Left renal cortex interstitium (tissue), 4 donors: Measurements from ENCODE around the gene CNTNAP5. TPM values are rescaled to one million over a fixed set of nuclear protein-coding genes. Genes with fewer than 3 reads are reported as not detected.

Experiments used
- DNase-seq, 4 donors: peaks; one replicate each; pipeline ENCODE4 v3.0.0-alpha.2; 2013; ENCODE audit warnings: low read depth in 4 of 4, low spot score in 2 of 4, missing footprints in 1 of 4
- polyA plus RNA-seq, 4 donors: library from polyadenylated mRNA; unstranded; fragments of 120-200 nt; gene quantifications; one replicate each; pipeline ENCODE4 v1.2.1, GENCODE V29; 2013; ENCODE audit not compliant: insufficient read length in 4 of 4

Gene CNTNAP5
- polyA plus RNA-seq, 4 donors = 0.32 TPM; not detected in 3

DNA sequence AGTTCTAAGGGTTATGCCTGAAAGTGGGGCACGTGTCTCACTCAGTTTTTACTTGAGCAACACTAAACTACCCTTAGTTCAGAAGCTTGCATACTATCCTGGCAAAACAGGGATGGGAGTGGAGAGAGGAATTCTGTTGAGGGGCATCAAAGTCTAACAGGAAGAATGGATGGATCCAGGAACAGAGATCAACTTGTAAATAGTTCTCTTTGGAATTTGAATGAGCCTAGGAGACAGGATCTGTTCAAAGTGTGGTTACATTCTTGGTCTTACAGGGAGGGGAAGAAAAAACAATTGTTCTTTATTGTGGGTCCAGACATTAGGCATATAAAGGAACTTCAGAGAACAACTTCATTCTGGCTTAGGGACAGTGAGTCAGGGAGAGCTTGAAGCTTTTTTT is 560.2 kb downstream of the CNTNAP5 start:
- DNase-seq = no peak

DNA sequence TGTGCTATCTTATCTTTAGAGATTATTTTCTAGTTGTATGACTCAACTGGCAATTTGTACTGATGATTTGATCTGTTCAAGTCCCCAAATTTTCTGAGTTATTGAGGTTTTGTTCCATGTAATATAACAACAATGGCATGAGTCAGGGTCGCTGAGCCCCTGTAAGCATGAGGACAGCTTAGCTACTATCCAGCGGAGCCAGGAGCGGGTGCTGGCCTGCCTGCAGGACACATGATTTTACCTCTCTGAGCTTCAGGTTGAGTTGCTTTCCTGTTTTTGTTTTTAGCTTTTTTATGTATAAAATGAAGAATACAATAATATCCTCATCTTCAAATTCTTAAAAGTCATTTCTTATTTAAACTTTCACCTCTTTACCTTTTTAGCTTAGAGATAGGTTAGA is 561.1 kb downstream of the CNTNAP5 start:
- no peak for DNase-seq

DNA sequence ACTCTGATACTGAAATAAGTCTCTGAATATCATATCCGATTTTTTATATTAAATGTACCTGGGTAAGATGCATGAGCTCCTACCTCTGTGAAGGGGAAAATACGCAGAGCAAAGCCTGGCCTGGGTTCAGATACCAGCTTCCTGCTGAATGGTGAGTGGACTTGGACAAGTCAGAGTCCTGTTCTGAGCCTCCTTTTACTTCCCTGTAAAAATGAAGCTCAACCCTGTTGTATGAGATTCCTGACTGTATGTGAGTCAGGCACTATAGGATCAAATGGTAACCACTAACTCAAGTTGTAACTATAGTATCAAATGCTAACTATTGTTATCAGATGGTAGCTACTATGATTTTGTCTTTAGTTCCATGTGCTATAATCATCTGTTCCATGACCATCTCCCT is 561.7 kb downstream of the CNTNAP5 start:
- DNase-seq = no peak

DNA sequence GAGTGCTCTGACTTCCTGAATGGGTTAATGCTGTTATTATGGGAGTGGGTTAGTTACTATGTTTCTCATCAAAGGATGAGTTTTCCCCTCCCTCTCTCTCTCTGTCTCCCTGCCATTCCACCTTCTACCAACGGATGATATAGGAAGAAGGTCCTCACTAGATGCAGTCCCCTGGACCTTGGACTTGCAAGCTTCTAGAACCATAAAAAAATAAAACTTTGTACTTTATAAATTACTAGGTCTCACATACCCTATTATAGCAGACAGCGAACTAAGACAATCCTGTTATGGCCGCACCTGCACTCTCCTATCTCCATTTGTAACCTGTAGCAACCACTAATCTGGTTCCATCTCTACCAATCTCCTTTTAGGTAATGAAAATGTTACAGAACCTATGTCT is 564.9 kb downstream of the CNTNAP5 start:
- no peak for DNase-seq

DNA sequence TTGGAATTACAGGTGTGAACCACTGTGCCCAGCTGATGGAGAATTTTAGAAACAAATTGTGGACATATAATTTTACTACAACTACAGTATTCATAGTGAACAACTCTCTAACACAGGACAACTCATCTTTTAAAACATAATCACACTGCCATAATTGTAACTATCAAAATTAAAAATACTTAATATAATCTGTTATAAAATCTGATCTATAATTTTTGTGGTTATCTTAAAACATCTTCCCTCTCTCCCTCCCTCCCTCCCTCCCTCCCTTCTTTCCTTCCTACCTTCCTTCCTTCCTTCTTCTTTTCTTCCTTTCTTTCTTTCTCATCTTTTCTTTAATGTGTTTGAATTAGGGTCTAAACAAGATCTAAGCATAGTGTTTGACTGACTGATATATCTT is 577.7 kb downstream of the CNTNAP5 start:
- DNase-seq = no peak

DNA sequence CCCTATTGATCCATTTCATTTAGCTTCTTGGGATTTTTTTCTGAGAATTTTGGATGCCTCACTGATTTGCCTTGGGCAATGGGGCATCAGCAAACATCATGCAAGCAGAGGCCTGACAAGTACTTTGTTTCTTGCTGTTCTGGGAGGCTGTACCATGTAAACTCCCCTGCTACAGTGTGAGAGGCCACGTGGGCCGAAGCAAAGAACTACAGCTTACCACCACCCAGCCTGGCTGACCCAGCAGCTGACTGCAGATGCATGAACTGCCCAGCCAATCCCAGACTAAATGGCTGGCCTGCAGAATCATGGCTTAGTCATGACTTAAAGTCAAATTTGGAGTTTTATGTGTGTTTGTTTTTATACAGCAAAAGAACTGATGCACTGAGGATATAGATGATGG is 579.9 kb downstream of the CNTNAP5 start:
- DNase-seq = no peak

DNA sequence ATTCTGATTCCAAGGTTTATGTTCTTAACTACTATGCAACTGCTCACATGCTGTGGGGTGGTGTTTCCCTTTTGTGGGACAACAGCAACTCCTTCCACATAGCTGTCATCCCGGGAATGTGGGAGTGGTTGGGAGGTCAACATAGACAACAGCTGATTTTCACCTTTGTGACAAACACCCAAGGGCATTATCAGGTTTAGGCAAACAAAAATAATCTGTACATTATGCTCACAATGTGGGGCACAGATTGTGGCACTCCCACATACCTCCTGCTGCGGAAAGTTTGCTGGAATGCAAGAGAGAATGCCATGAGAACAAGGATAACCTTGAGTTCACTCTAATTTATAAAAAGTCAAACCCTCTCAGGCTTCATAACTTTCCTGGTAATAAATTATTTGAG is 582.6 kb downstream of the CNTNAP5 start:
- no peak for DNase-seq

DNA sequence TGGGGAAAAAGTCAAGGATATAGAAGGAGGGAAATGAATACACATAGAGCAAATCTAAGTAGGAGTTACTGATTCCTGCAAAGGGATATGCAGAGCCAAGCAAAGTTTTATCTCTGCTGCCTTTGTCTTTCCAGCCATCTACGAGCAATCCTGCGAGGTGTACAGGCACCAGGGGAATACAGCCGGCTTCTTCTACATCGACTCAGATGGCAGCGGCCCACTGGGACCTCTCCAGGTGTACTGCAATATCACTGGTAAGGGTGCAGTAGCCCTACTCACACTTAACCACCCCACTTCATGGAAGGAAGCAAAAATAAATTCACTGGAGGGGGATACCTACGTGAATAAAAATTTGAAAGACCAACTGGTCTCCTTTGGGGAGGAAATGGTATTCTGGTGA is 584.6 kb downstream of the CNTNAP5 start:
- no peak for DNase-seq

DNA sequence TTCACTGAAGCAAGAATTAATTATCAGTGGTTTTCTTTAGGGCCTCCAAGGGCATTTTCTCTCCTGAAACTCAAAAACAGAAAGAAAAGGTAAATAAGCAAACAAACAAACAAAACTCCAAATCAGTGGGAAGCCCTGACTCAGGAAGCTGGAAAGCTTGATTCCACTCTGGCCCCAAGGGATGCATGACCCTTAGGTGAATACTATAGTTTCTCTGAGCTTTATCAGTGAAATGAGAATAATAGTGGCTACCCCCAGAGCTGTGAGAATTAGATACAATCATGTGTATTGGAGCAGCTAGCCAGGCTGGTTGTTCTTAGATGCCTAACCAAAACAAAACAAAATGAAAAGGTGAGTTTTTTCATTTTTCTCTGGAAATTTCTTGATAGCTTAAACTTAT is 585.1 kb downstream of the CNTNAP5 start:
- no peak for DNase-seq

DNA sequence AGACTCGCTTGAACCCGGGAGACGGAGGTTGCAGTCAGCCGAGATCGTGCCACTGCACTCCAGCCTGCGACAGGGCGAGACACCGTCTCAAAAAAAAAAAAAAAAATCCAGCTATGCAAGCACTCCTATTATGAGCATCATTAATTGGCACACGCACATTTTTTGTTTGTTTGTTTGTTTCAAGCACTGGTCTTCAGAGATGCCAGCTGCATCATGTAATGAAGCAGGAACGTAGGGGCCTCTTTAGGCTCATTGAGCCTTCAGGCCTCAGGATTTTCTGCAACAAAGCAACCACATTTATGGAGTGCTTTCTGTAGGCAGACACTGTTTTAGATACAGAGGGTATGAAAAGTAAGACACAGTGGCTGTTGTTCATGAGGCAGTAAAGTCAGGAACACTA is 585.8 kb downstream of the CNTNAP5 start:
- no peak for DNase-seq

DNA sequence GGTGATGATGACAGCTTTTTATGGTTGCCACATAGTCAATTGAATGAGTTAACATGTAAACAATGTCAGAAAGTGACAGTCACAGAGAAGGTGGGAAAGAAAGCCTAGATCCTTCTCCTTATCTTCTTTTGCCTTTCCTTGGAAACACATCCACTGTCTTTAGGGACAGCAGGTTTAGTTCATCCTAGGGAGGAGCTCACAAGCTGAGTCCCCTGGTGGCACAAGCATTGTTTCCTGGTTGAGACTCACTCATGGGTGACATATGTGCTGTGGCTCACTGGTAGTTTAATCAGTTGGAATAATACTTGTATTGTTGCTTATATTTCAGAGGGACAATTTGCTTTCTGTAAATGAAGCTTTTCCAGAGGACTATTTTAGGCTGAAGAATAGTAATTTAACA is 598.5 kb downstream of the CNTNAP5 start:
- DNase-seq = no peak

DNA sequence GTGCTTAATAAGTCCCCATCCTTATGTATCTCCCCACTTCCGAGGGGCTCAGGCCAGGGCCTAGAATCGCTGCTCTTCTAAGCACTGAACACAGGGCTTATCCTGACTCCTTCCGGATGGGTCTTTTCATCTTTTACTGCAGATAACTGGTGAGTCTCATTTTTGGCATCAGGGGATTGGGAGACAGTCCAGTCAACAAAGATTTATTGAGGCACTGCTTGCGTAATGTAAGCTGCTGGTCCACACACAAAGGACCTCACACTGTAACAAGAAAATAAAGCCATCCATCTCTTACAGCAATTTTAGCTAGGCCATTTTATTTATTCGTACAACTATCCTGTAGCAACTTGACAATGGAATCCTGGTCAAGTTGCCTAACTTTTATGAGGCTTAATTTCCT is 600.5 kb downstream of the CNTNAP5 start:
- no peak for DNase-seq

DNA sequence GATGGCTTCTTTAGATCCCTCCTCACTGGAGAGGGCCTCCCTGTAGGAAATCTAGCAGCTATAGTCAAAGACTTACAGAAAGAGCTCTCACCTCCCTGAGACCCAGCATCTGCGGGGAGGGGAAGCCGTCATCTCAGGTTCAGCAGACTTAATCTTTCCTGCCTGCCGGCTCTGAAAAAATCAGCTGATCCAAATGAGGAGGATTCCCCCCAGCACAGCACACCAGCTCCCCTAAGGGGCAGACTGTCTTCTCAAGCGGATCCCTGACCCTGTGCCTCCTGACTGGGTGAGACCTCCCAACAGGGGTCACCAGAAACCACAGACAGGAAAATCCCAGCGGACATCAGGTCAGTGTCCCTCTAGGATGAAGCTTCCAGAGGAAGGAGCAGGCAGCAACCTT is 601.9 kb downstream of the CNTNAP5 start:
- no peak for DNase-seq

DNA sequence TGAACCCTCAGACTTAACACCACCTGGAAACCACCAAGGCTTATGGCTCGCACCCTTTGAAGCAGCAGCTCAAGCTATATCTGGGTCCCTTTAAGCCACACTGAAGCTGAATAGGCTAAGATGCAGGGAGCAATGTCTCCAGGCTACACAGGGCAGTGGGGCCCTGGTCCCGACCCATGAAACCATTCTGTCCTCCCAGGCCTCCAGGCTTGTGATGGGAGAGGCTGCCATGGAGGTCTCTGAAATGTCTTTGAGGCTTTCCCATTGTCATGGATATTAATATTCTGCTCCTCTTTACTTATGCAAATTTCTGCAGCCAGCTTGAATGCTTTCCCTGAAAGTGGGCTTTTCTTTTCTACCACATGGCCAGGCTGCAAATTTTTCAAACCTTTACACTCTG is 608.7 kb downstream of the CNTNAP5 start:
- no peak for DNase-seq

DNA sequence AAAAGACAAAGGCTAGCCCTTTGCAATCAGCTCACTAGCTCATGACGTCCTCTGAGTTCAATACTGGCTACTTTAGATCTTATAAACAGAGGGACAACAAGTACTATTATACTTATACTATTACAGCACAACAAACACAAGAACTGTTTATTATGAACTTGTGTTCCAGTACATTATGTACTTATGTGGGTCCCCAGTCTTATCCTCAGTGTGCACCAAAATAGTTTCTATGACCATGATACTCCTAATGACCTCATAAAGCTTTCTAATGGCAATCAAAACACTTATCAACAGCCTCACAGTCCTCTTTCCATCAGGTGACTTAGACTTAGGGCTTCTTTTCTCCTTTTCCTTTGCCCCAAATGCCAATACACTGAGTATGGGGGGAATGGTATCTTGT is 614.4 kb downstream of the CNTNAP5 start:
- no peak for DNase-seq

DNA sequence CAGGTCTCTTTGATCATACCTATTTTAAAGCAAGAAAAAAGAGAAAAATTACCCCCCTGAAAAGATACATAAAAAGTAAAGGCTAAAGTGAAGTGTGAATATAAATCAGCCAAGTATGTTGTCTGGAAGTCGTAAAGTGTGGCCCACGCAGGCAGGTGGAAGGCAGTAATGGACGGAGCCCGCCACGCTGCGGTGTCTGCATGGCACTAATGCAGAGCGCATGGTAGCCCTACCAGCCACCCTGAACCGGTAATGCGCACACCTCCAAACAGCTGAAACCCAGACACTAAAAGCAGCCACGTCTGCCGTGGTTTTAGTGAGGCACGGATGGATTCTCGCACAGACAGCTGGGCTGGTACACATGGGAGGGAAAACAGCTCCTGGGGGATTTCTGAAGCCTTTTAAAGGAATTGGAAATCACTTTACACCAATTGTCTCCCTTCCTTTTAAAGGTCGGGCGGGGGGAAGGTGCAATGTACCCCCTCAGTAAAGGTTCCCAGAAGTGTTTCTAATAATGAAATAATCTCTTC is 615.2 kb downstream of the CNTNAP5 start:
- DNase-seq = no peak

DNA sequence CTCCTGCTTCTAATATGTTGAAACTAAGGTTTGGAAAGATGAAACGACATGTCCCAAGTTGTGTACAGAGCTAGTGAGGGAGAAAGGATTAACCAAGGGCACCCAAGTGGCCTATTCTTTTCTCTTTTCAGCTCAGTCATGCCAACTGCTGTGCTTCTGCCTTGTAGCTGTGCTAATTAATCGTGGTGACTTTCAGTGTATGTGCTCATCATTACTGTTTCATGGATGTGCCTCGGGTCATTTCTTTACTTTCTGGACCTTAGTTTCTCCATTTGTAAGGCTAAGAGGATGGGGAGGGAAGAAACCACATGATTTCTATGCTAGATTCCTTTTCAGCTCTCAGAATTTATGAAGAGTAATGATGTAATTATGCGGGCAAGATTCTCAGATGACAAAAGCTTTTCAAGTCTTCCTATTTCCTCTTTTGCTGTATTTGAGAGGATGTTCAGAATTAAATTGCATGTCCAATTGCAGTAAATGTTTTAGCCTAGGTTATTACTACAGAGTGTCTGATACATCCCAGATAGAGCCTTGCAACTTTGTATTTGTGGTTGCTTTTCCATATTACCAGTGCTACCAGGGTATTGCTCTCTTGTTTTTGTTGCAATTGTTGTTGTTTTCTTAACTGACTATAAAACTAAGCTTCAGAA is 621.2 kb downstream of the CNTNAP5 start:
- no peak for DNase-seq

DNA sequence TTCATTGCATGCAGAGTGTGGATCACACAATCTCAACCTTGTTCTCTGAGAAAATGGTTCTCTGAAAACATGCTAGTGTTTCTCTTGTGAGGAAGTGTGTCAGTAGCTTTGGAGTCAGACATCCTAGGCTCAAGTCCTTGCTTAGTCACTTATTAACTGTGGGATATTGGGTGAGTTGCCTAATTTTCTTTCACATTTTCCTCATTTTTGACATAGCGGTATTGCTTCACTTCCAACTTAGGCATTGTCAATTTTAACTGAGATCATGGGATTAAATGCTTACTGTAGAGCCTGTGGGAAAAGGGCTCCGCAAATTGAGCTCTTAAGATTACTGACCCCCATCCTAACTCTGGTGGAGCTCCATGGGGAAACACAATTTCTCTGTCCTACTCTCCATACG is 622.2 kb downstream of the CNTNAP5 start:
- no peak for DNase-seq

DNA sequence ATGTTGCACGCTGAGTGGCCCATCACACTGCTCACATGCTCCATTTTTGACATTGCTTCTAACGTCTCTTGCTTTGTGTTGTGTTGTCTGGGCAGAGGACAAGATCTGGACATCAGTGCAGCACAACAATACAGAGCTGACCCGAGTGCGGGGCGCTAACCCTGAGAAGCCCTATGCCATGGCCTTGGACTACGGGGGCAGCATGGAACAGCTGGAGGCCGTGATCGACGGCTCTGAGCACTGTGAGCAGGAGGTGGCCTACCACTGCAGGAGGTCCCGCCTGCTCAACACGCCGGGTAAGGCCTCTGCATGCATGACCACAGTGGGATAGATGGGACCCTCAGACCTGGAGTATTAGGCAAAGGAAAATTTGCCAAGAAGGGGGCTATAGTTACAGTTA is 622.6 kb downstream of the CNTNAP5 start:
- DNase-seq = no peak

DNA sequence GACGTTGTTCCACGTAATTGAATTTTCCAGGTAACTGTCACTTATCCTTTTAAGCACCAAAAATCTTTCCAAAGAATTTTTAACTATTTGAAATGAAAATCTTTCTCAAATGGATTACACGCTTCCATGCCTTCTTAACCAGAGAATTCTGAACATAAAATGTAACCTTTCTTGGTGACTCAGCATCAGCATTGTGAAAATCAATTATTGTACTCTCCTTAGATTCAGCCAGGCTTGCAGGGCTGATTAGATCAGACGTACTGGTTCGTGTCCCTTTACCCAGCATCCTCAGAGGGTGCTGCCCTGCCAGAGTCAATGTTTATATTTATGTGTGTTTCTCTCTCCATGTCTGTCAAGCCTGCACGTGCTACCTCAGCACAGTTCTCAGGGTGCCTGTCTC is 623.9 kb downstream of the CNTNAP5 start:
- DNase-seq = no peak

DNA sequence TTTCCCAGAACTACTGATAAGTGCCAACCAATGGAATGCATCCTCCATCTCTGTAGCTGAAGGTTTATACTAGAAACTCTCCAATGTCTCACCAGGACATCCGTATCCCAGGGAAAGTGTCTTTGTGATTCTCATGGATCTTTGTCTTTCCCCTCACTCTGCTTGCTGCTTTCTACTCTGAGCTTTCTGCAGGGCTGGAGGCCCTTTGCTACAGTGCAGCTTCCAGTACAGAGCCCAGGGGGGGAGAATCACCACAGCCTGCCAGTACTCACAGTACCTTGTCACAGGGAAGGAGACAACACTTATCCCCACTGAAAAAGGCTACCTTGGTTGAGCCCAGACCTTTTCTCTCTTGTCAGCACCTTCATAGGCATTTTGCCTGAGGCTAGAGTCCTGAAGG is 627.0 kb downstream of the CNTNAP5 start:
- no peak for DNase-seq

DNA sequence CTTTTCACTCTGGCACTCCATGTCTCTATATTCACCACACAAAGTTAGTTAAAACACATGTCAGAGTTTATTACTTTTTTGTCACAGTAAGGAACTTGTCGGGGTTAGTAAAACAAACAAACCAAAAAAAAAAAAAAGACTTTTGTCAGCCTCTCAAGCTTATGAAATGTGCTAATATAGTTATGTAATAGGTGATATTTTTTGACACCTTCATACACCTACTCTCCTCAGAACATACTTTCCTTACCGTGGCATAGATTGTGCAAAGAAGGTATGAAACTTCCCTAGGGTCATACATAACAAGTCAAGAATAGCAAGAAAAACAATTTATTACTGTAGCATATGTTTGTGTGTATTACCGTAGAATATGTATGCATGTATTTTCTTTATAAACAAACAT is 633.3 kb downstream of the CNTNAP5 start:
- DNase-seq = no peak

DNA sequence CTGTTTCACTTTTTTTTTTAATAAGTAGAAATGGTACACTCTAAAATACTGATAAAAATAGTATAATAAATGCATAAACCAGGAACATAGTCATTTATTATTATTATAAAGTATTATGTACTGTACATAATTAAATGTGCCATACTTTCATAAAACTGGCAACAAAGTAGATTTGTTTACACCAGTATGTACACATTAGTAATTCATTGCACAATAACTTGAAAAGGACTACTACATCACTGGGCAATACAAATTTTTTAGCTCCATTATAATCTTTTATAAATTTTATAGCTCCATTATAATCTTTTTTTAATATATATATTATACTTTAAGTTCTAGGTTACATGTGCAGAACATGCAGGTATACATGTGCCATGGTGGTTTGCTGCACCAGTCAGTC is 636.5 kb downstream of the CNTNAP5 start:
- DNase-seq = no peak
